Measurements from ENCODE around the gene DNER.

The DNER gene

DNA sequence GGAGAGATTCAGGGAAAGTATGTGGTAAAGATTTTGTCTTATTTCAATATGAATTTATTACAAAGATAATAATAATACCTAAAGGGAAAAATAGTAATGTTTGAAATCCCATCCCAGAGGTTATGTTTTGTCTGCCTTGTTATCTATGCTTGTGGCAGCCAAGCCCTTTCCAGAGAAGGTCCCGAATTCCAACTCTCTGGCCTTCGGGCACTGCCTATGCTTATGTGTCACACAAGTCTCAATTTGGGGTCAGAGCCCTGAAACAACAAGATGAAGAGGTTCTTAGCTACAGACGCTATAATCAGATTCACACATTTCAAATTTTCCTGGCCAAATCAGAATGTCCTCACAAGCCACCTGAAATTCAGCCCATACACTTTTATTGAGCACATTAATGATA, 59.9 kb downstream of the DNER start:
- Histone ChIP-seq H3K9me3 (ENCODE audit: insufficient read depth, low read depth, low read length) (no peaks in the 10 kb centered on the region), H3K9me2 (replicated peaks; ENCODE audit: low read depth, low read length) (no peaks in the 10 kb centered on the region), H3K4me2 (ENCODE audit: low read depth, low read length, poor library complexity, severe bottlenecking) (no peak overlapping the region), H4K20me1 (ENCODE audit: insufficient read depth, low read length, poor library complexity, severe bottlenecking) (no peaks in the 10 kb centered on the region), H3F3A (ENCODE audit: low read depth) (no peaks in the 10 kb centered on the region), H3K9ac (ENCODE audit: low read depth, low read length, poor library complexity, severe bottlenecking) (no peak overlapping the region), H3K4me1 (ENCODE audit: insufficient read depth, low read length, poor library complexity, severe bottlenecking) (no peaks in the 10 kb centered on the region), H3K4me3 (ENCODE audit: low read length, poor library complexity, severe bottlenecking) (no peak overlapping the region), H2AFZ (ENCODE audit: low read length) (no peak overlapping the region), H3K27me3 (ENCODE audit: insufficient read depth, low read length, poor library complexity, severe bottlenecking) (no peaks in the 10 kb centered on the region), H3K79me2 (ENCODE audit: insufficient read depth, low read length) (no peaks in the 10 kb centered on the region), H3K36me3 (ENCODE audit: insufficient read depth, low read length) (no peaks in the 10 kb centered on the region)
- TF ChIP-seq, protein P1, sequence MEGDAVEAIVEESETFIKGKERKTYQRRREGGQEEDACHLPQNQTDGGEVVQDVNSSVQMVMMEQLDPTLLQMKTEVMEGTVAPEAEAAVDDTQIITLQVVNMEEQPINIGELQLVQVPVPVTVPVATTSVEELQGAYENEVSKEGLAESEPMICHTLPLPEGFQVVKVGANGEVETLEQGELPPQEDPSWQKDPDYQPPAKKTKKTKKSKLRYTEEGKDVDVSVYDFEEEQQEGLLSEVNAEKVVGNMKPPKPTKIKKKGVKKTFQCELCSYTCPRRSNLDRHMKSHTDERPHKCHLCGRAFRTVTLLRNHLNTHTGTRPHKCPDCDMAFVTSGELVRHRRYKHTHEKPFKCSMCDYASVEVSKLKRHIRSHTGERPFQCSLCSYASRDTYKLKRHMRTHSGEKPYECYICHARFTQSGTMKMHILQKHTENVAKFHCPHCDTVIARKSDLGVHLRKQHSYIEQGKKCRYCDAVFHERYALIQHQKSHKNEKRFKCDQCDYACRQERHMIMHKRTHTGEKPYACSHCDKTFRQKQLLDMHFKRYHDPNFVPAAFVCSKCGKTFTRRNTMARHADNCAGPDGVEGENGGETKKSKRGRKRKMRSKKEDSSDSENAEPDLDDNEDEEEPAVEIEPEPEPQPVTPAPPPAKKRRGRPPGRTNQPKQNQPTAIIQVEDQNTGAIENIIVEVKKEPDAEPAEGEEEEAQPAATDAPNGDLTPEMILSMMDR (conservative IDR thresholded peaks at IDR 0.05; ENCODE audit: low read length): no peak
- TF ChIP-seq EZH2phosphoT487 (IDR thresholded peaks at IDR 0.05; ENCODE audit: borderline replicate concordance): no peak

DNA sequence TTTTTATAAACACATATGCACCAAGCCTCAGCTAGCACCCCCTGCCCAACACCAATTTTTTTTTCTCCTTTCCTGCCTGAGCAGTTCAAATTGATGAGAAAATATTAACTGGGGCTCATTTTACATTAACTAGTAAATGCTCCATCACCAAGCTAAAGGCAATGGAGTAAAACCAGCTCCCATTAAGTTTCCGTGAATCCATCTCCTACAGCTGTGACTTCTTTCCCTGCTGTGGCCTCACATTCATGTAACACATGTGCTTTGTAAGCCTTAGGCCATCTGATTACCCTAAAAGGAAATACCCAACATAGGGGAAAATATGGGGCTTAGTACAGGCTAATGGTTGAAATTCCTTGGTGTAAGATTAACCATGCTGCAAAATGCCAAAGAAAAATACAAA, 60.8 kb downstream of the DNER start:
- no peaks in the 10 kb centered on the region for H3F3A ChIP-seq (ENCODE audit: low read depth)
- no peak overlapping the region for H3K4me3 ChIP-seq (ENCODE audit: low read length, poor library complexity, severe bottlenecking)
- no peaks in the 10 kb centered on the region for H4K20me1 ChIP-seq (ENCODE audit: insufficient read depth, low read length, poor library complexity, severe bottlenecking)
- no peak overlapping the region for H3K9ac ChIP-seq (ENCODE audit: low read depth, low read length, poor library complexity, severe bottlenecking)
- no peak overlapping the region for H3K4me2 ChIP-seq (ENCODE audit: low read depth, low read length, poor library complexity, severe bottlenecking)
- no peaks in the 10 kb centered on the region for H3K36me3 ChIP-seq (ENCODE audit: insufficient read depth, low read length)
- H3K4me1 ChIP-seq (ENCODE audit: insufficient read depth, low read length, poor library complexity, severe bottlenecking): no peaks in the 10 kb centered on the region
- H3K9me3 ChIP-seq (ENCODE audit: insufficient read depth, low read depth, low read length): no peaks in the 10 kb centered on the region
- H3K79me2 ChIP-seq (ENCODE audit: insufficient read depth, low read length): no peaks in the 10 kb centered on the region
- no peaks in the 10 kb centered on the region for H3K9me2 ChIP-seq (replicated peaks; ENCODE audit: low read depth, low read length)
- no peak overlapping the region for H2AFZ ChIP-seq (ENCODE audit: low read length)
- TF ChIP-seq, protein P1 (conservative IDR thresholded peaks at IDR 0.05; ENCODE audit: low read length): no peak
- no peak for TF ChIP-seq EZH2phosphoT487 (IDR thresholded peaks at IDR 0.05; ENCODE audit: borderline replicate concordance)
- no peaks in the 10 kb centered on the region for H3K27me3 ChIP-seq (ENCODE audit: insufficient read depth, low read length, poor library complexity, severe bottlenecking)

DNA sequence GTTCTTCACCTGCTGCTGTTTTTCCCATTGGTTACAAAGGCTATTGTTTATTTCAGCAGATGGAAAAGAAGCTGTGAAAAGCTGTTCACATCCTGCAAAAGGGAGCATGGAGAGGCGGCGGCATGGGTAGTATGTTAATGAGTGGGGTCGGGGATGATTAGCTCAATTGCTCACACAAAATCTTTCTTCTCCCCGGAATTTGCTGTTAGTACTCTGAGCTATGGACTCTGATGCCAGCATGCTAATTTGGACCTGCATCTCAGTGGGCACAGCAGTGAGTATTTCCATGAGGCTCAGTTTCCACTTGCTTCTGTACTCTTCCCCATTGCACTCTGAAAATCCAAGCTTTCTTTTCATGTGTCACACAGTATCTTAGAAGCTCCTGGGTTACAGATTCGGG, 61.6 kb downstream of the DNER start:
- H3K9me2 ChIP-seq (replicated peaks; ENCODE audit: low read depth, low read length): no peaks in the 10 kb centered on the region
- no peaks in the 10 kb centered on the region for H3K79me2 ChIP-seq (ENCODE audit: insufficient read depth, low read length)
- H3K4me1 ChIP-seq (ENCODE audit: insufficient read depth, low read length, poor library complexity, severe bottlenecking): no peaks in the 10 kb centered on the region
- H3K4me2 ChIP-seq (ENCODE audit: low read depth, low read length, poor library complexity, severe bottlenecking): no peak overlapping the region
- no peaks in the 10 kb centered on the region for H3K36me3 ChIP-seq (ENCODE audit: insufficient read depth, low read length)
- TF ChIP-seq, protein P1 (conservative IDR thresholded peaks at IDR 0.05; ENCODE audit: low read length): no peak
- no peak for TF ChIP-seq EZH2phosphoT487 (IDR thresholded peaks at IDR 0.05; ENCODE audit: borderline replicate concordance)
- H3K9me3 ChIP-seq (ENCODE audit: insufficient read depth, low read depth, low read length): no peaks in the 10 kb centered on the region
- H3K9ac ChIP-seq (ENCODE audit: low read depth, low read length, poor library complexity, severe bottlenecking): no peak overlapping the region
- H3F3A ChIP-seq (ENCODE audit: low read depth): no peaks in the 10 kb centered on the region
- no peak overlapping the region for H3K4me3 ChIP-seq (ENCODE audit: low read length, poor library complexity, severe bottlenecking)
- no peaks in the 10 kb centered on the region for H4K20me1 ChIP-seq (ENCODE audit: insufficient read depth, low read length, poor library complexity, severe bottlenecking)
- H2AFZ ChIP-seq (ENCODE audit: low read length): no peak overlapping the region
- H3K27me3 ChIP-seq (ENCODE audit: insufficient read depth, low read length, poor library complexity, severe bottlenecking): no peaks in the 10 kb centered on the region

Measured in Loucy (cell line).